KMS-11 (cell line): ENCODE data around the gene TRAF1.

Experiments used
- H2AFZ ChIP-seq: fragments of 200-600 bp; sonication (generic); 2 replicates; pipeline ENCODE4 v1.6.1; 2016; ENCODE audit warnings: antibody characterized with exemption, mixed run types, low read depth
- H3K27ac ChIP-seq: fragments of 200-600 bp; sonication (generic); 2 replicates; pipeline ENCODE4 v1.6.1; 2016; ENCODE audit warnings: mild to moderate bottlenecking, mixed run types
- H3K27me3 ChIP-seq: fragments of 200-600 bp; sonication (generic); 2 replicates; pipeline ENCODE4 v1.6.1; 2017; ENCODE audit warnings: mild to moderate bottlenecking, low read depth, mixed run types, moderate library complexity; ENCODE audit not compliant: insufficient read depth
- H3K36me3 ChIP-seq: fragments of 200-600 bp; sonication (generic); 2 replicates; pipeline ENCODE4 v1.6.1; 2017; ENCODE audit warnings: mild to moderate bottlenecking, mixed run types; ENCODE audit not compliant: insufficient read depth
- H3K4me1 ChIP-seq: fragments of 200-600 bp; sonication (generic); 2 replicates; pipeline ENCODE4 v1.6.1; 2016; ENCODE audit warnings: mild to moderate bottlenecking, low read depth, mixed run types; ENCODE audit not compliant: poor library complexity, severe bottlenecking
- H3K4me2 ChIP-seq: fragments of 200-600 bp; sonication (generic); 2 replicates; pipeline ENCODE4 v1.7.0; 2016; ENCODE audit warnings: mild to moderate bottlenecking, mixed run types
- H3K4me3 ChIP-seq: fragments of 200-600 bp; sonication (generic); IDR thresholded peaks from 2 replicates; pipeline ENCODE4 v1.6.1; 2017; ENCODE audit warnings: low read depth, low read length, mixed read lengths; ENCODE audit not compliant: insufficient read depth
- H3K79me2 ChIP-seq: fragments of 200-600 bp; sonication (generic); 2 replicates; pipeline ENCODE4 v1.6.1; 2016; ENCODE audit warnings: low read depth, mixed run types; ENCODE audit not compliant: insufficient read depth
- H3K9ac ChIP-seq: fragments of 200-600 bp; sonication (generic); 2 replicates; pipeline ENCODE4 v1.6.1; 2016; ENCODE audit warnings: mild to moderate bottlenecking, mixed run types
- H4K20me1 ChIP-seq: fragments of 200-600 bp; sonication (generic); 2 replicates; pipeline ENCODE4 v1.6.1; 2016; ENCODE audit warnings: mild to moderate bottlenecking, mixed run types; ENCODE audit not compliant: insufficient read depth
- CTCF ChIP-seq: fragments of 200-600 bp; sonication (generic); conservative IDR thresholded peaks from 2 replicates; pipeline ENCODE4 v1.6.1; 2017; ENCODE audit warnings: low read depth, mild to moderate bottlenecking, antibody characterized with exemption, low read length, moderate library complexity, mixed read lengths

TRAF1 gene

DNA sequence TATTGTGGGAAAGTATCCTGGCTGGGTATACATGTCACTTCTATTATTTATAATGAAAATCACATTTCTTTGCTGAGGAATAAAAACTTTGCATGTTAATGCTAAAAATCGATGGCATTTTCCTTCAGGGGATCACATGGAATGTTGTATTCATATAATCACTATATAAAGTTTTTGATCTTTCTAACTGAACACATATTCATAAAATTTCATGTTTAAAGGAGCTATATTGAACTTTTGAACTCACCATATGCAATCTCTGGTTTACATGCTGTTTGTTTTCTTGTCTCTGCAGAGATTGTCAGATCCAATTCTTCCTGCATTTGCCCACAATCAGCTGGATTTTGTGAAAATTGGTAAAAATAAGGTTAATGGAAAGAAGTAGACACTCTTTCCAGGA is 33.4 kb upstream of the TRAF1 start:
- H3K27ac ChIP-seq: no peak overlapping the region
- no peak overlapping the region for H3K4me2 ChIP-seq
- H3K36me3 ChIP-seq: no peaks in the 10 kb centered on the region
- no peak overlapping the region for H3K4me3 ChIP-seq
- H3K27me3 ChIP-seq: no peaks in the 10 kb centered on the region
- H3K4me1 ChIP-seq: no peaks in the 10 kb centered on the region
- no peaks in the 10 kb centered on the region for H4K20me1 ChIP-seq
- H2AFZ ChIP-seq: no peak overlapping the region
- no peak overlapping the region for H3K9ac ChIP-seq
- no peaks in the 10 kb centered on the region for H3K79me2 ChIP-seq
- no peak for TF ChIP-seq CTCF

DNA sequence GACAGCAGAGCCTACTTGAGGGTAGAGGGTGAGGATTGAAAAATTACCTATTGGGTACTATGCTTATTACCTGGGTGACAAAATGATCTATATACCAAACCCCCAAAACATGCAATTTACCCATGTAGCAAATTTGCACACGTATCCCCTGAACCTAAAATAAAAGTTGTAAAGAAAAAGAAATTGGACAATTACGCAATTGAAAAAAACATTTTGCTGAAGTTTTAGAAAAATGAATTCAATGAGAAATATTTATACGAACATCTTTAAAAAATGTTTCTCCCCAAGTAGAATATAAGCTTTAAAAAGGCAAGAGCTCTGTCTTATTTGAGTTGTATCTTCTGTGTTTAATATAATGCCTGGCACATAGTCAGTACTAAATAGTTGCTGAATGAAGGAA is 30.3 kb upstream of the TRAF1 start:
- Histone ChIP-seq H3K27ac (no peak overlapping the region), H3K4me3 (no peak overlapping the region), H3K36me3 (no peaks in the 10 kb centered on the region), H3K27me3 (no peaks in the 10 kb centered on the region), H3K79me2 (no peaks in the 10 kb centered on the region), H3K4me2 (no peak overlapping the region), H2AFZ (no peak overlapping the region), H3K9ac (no peak overlapping the region), H3K4me1 (no peaks in the 10 kb centered on the region), H4K20me1 (no peaks in the 10 kb centered on the region)
- no peak for TF ChIP-seq CTCF

GRCh38 chr9:120951960-120952618 is 25.5 kb upstream of the TRAF1 start:
- H3K27ac ChIP-seq: no peak overlapping the region
- no peaks in the 10 kb centered on the region for H3K79me2 ChIP-seq
- no peak overlapping the region for H2AFZ ChIP-seq

GRCh38 chr9:120950421-120951388 is 24.1 kb upstream of the TRAF1 start:
- Histone ChIP-seq H3K27me3 (no peaks in the 10 kb centered on the region), H4K20me1 (no peaks in the 10 kb centered on the region), H3K4me2 (no peak overlapping the region), H3K79me2 (no peaks in the 10 kb centered on the region), H3K4me1 (no peaks in the 10 kb centered on the region), H3K4me3 (no peak overlapping the region), H3K27ac (no peak overlapping the region), H2AFZ (no peak overlapping the region), H3K9ac (no peak overlapping the region), H3K36me3 (no peaks in the 10 kb centered on the region)
- no peak for TF ChIP-seq CTCF

More at GRCh38 chr9:120951960-120952618, 25.5 kb upstream of the TRAF1 start:
- H3K4me3 ChIP-seq: no peak overlapping the region
- no peak for TF ChIP-seq CTCF
- no peaks in the 10 kb centered on the region for H3K4me1 ChIP-seq
- no peaks in the 10 kb centered on the region for H3K27me3 ChIP-seq
- H4K20me1 ChIP-seq: no peaks in the 10 kb centered on the region
- H3K36me3 ChIP-seq: no peaks in the 10 kb centered on the region
- H3K4me2 ChIP-seq: no peak overlapping the region
- H3K9ac ChIP-seq: no peak overlapping the region
